Sigmoid colon (tissue), 7 donors: Measurements from ENCODE around the gene S100A16. TPM values are rescaled to one million over a fixed set of nuclear protein-coding genes. Genes with fewer than 3 reads are reported as not detected.

Experiments used
- DNase-seq: peaks from one replicate; pipeline ENCODE4 v3.0.0-alpha.2; 2019
- H3K27ac ChIP-seq, 4 donors: fragments of 200-600 bp; sonication (generic); one replicate each; pipeline ENCODE4 v1.5.1; 2016 to 2019; ENCODE audit warnings: mild to moderate bottlenecking in 1 of 4
- H3K27me3 ChIP-seq, 3 donors: fragments of 200-600 bp; sonication (generic); one replicate each; pipeline ENCODE4 v1.5.1; 2019; ENCODE audit warnings: mild to moderate bottlenecking in 1 of 3
- H3K36me3 ChIP-seq, 4 donors: fragments of 200-600 bp; sonication (generic); one replicate each; pipeline ENCODE4 v1.5.1; 2016 to 2019
- H3K4me1 ChIP-seq, 4 donors: fragments of 200-600 bp; sonication (generic); one replicate each; pipeline ENCODE4 v1.5.1; 2017 to 2019
- H3K4me3 ChIP-seq, 4 donors: fragments of 200-600 bp; sonication (generic); one replicate each; pipeline ENCODE4 v1.5.1; 2017 to 2019; ENCODE audit warnings: mild to moderate bottlenecking in 2 of 4, moderate library complexity in 1 of 4
- H3K9me3 ChIP-seq, 4 donors: fragments of 200-600 bp in 3 of 4; sonication (generic) in 3 of 4; one replicate each; pipeline versions ENCODE4 v1.5.1 to v1.6.1; 2013 to 2019
- CTCF ChIP-seq, 4 experiments: fragments of 450-650 bp in 3 of 4; fragments of 200-600 bp in 1 of 4; IDR thresholded peaks; one replicate each; pipeline ENCODE4 v1.5.1; 2016 to 2019; ENCODE audit warnings: antibody characterized with exemption in 4 of 4, mild to moderate bottlenecking in 3 of 4, moderate library complexity in 2 of 4
- EP300 ChIP-seq, 4 donors: sonication (generic); formaldehyde crosslinking; IDR thresholded peaks; one replicate each; pipeline ENCODE4 v1.6.1; 2017; ENCODE audit warnings: antibody characterized with exemption in 4 of 4
- POLR2A ChIP-seq, 2 donors: fragments of 450-650 bp; IDR thresholded peaks; one replicate each; pipeline ENCODE4 v1.6.1; 2016; ENCODE audit warnings: antibody characterized with exemption in 2 of 2, mild to moderate bottlenecking in 2 of 2, moderate library complexity in 2 of 2
- POLR2AphosphoS5 ChIP-seq, 4 donors: sonication (generic); formaldehyde crosslinking; IDR thresholded peaks; one replicate each; pipeline ENCODE4 v1.6.1; 2017; ENCODE audit warnings: antibody characterized with exemption in 4 of 4
- WGBS, 2 donors: extraction: QIAGEN DNeasy Blood & Tissue Kit; methylation state at CpG; one replicate each; pipeline ENCODE4 v1.1.7; 2013; 5-methylcytosine and 5-hydroxymethylcytosine counted together
- intact Hi-C: fragments of 100-400 bp; cut with DNase I; formaldehyde crosslinking; loops from one replicate; pipeline ENCODE4 v1.15.1; 2023
- polyA plus RNA-seq, 3 donors: library from polyadenylated mRNA; stranded (reverse); fragments of 200-250 nt; gene quantifications; one replicate each; pipeline ENCODE4 v1.2.3, GENCODE V29; 2013
- total RNA-seq, 4 donors: library from RNA; depleted of rRNA; stranded (reverse); fragments of >200 nt; gene quantifications; one replicate each; pipeline ENCODE4 v1.1.0, GENCODE V29; 2016
- donor health status: healthy with polysubstance abuse.
- donor health status: Bipolar disorder and iron deficiency.
- donor health status: healthy.

S100A16 gene
- total and polyA plus RNA-seq, 7 donors: 35.6 to 492 (median 49.9) TPM

GRCh38 chr1:153658400-153659174 is 45.6 kb upstream of the S100A16 start, which contains the start of gene SNAPIN:
Gene SNAPIN (plus strand): TSS chr1:153658703. CDS start chr1:153658744, 41 bp downstream.
- intact Hi-C loops: loop anchor here (2.0 to 5.0 kb wide), 2 partner anchors 24 to 86 kb away; partner anchors contain the start of gene CHTOP
- TF ChIP-seq POLR2AphosphoS5 (IDR thresholded peaks at IDR 0.05) (peak; percentile 66 to 86 (median 80)), EP300 (IDR thresholded peaks at IDR 0.05) (peak in 1 of 4 donors; percentile 39), CTCF (IDR thresholded peaks at IDR 0.05) (peak in 1 of 4 experiments; percentile 16), POLR2A (IDR thresholded peaks at IDR 0.05) (peak; percentile 51 to 53)
- WGBS, 2 donors: 2% methylated on average over 53 of the region's 53 CpGs
- H3K4me1 ChIP-seq: peaks cover 0 to 14% (median 11%) of the 10 kb centered on the region in 4 donors
- no peaks in the 10 kb centered on the region for H3K9me3 ChIP-seq
- H3K4me3 ChIP-seq: peak within 1 kb of the TSS; percentile 58 to 73 (median 67)
- DNase-seq: peak; percentile 96
- peak within 1 kb of the TSS; percentile 92 to 94 (median 93) for H3K27ac ChIP-seq
- no peaks in the 10 kb centered on the region for H3K27me3 ChIP-seq
- H3K36me3 ChIP-seq: peaks cover 24 to 36% (median 25%) of the 10 kb centered on the region in 4 donors

GRCh38 chr1:153655333-153655732 is 42.4 kb upstream of the S100A16 start:
- TF ChIP-seq EP300 (IDR thresholded peaks at IDR 0.05) (no peak), POLR2AphosphoS5 (IDR thresholded peaks at IDR 0.05) (no peak), POLR2A (IDR thresholded peaks at IDR 0.05) (no peak), CTCF (IDR thresholded peaks at IDR 0.05) (no peak)
- Histone ChIP-seq H3K4me3 (no peak overlapping the region), H3K27me3 (no peaks in the 10 kb centered on the region), H3K36me3 (peaks cover 0 to 3% (median 0%) of the 10 kb centered on the region in 4 donors), H3K4me1 (peaks cover 0 to 14% (median 11%) of the 10 kb centered on the region in 4 donors), H3K27ac (no peak overlapping the region), H3K9me3 (no peaks in the 10 kb centered on the region)
- DNase-seq: peak; percentile 19
- intact Hi-C loops: loop anchor here (5.0 kb wide), 1 partner anchor 83 kb away; no protein-coding TSS in a partner anchor
- 89 to 90% methylated on average over 3 of the region's 3 CpGs for WGBS, 2 donors

GRCh38 chr1:153652805-153653500 is 40.0 kb upstream of the S100A16 start:
- Histone ChIP-seq H3K27me3 (no peaks in the 10 kb centered on the region), H3K4me3 (no peak overlapping the region), H3K4me1 (peaks cover 0 to under 1% (median 0%) of the 10 kb centered on the region in 4 donors), H3K9me3 (no peaks in the 10 kb centered on the region), H3K36me3 (no peaks in the 10 kb centered on the region), H3K27ac (peak overlapping the region in 2 of 4 donors; percentile 5 to 51)
- TF ChIP-seq CTCF (IDR thresholded peaks at IDR 0.05): no peak
- 33 to 67% methylated on average over 3 of the region's 3 CpGs for WGBS, 2 donors
- DNase-seq: peak; percentile 64
- intact Hi-C loops: no loop called here

- intact Hi-C loops: no loop called here
These were observed 38.8 kb upstream of the S100A16 start for GRCh38 chr1:153651771-153652170.

More at GRCh38 chr1:153651771-153652170, 38.8 kb upstream of the S100A16 start:
- Histone ChIP-seq H3K9me3 (no peaks in the 10 kb centered on the region), H3K4me1 (no peaks in the 10 kb centered on the region), H3K27ac (no peak overlapping the region), H3K27me3 (no peaks in the 10 kb centered on the region), H3K4me3 (no peak overlapping the region), H3K36me3 (peaks cover 0 to 4% (median 2%) of the 10 kb centered on the region in 4 donors)
- WGBS, 2 donors: 31 to 72% methylated on average over 1 of the region's 1 CpG
- peak; percentile 40 for DNase-seq
- TF ChIP-seq CTCF (IDR thresholded peaks at IDR 0.05) (no peak), POLR2AphosphoS5 (IDR thresholded peaks at IDR 0.05) (no peak), EP300 (IDR thresholded peaks at IDR 0.05) (no peak), POLR2A (IDR thresholded peaks at IDR 0.05) (no peak)
